Nephron (organoid): Measurements from ENCODE around the gene PTPRU.
A peak's percentile ranks its signal among the peaks of the same experiment; 100 is the strongest.

Source experiments
- H3K27ac Mint-ChIP-seq, 3 experiments: 2 replicates each; pipeline ENCODE4 v1.8.0; 2020; ENCODE audit warnings: mixed read lengths in 3 of 3, mild to moderate bottlenecking in 2 of 3, moderate library complexity in 1 of 3
- H3K27me3 Mint-ChIP-seq: 2 replicates; pipeline ENCODE4 v1.8.0; 2021; ENCODE audit warnings: low read depth, mild to moderate bottlenecking, moderate library complexity, mixed read lengths
- H3K36me3 Mint-ChIP-seq: 2 replicates; pipeline ENCODE4 v1.8.0; 2020; ENCODE audit warnings: low read depth, mixed read lengths
- H3K4me1 Mint-ChIP-seq: 2 replicates; pipeline ENCODE4 v1.8.0; 2020; ENCODE audit warnings: mixed read lengths
- H3K4me3 Mint-ChIP-seq, 3 experiments: 2 replicates each; pipeline ENCODE4 v1.8.0; 2020; ENCODE audit warnings: mild to moderate bottlenecking in 3 of 3, mixed read lengths in 3 of 3, moderate library complexity in 2 of 3
- H3K9me3 Mint-ChIP-seq: 2 replicates; pipeline ENCODE4 v1.8.0; 2020; ENCODE audit warnings: mixed read lengths
- TF ChIP-seq, protein P1 (sequence below), 3 experiments: fragments of 200-600 bp; sonication (generic); IDR thresholded peaks; one replicate each; pipeline ENCODE4 v1.5.0; 2021; ENCODE audit warnings: antibody characterized with exemption in 3 of 3; ENCODE audit not compliant: unreplicated experiment in 3 of 3

PTPRU gene

DNA sequence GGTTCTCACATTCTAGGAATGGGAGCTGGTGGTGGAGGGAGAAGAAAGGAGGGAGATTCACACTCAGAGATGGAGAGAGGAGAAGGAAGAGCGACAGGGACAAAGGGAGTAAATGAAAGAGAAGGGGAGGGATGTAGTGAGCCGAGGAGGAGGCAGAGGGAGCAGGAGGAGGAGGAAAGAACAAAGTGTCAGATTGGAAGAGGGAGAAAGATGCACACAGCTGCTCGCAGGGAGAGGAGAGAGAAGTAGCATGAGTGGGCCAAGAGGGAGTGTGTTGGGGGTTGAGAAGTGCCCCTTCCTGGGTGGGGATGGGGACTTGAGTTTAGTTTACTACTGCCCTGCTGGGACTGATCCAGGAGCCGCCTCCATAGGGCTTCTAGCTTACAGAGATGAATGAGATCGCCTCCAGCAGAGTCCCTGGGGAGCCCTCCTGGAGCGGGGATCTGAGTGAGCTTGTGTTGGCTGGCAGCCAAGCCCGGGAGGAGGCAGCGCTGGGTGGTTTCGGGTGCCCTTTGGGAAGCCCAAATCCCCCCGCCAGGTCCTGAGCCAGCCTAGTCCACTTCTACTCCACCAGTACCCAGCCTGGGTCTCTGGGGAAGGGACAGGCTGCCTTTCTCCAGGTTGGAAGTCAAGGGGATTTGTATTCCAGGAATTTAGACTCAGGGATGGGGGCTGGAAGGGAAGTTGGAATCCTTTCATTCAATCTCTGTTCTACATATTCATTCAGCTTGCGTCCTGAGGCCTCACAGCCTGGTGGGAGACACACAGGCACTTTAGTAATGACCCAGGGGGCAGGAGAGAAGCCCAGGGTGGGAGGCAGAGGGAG is 20.9 kb downstream of the PTPRU start:
- Mint-ChIP-seq H3K27me3 (peaks cover 8% of the 10 kb centered on the region), H3K27ac (peak overlapping the region in 2 of 3 experiments; percentile 49 to 52), H3K36me3 (no peaks in the 10 kb centered on the region), H3K4me1 (peaks cover 17% of the 10 kb centered on the region), H3K4me3 (peak overlapping the region; percentile 26 to 41 (median 40)), H3K9me3 (no peaks in the 10 kb centered on the region)
- TF ChIP-seq, protein P1, sequence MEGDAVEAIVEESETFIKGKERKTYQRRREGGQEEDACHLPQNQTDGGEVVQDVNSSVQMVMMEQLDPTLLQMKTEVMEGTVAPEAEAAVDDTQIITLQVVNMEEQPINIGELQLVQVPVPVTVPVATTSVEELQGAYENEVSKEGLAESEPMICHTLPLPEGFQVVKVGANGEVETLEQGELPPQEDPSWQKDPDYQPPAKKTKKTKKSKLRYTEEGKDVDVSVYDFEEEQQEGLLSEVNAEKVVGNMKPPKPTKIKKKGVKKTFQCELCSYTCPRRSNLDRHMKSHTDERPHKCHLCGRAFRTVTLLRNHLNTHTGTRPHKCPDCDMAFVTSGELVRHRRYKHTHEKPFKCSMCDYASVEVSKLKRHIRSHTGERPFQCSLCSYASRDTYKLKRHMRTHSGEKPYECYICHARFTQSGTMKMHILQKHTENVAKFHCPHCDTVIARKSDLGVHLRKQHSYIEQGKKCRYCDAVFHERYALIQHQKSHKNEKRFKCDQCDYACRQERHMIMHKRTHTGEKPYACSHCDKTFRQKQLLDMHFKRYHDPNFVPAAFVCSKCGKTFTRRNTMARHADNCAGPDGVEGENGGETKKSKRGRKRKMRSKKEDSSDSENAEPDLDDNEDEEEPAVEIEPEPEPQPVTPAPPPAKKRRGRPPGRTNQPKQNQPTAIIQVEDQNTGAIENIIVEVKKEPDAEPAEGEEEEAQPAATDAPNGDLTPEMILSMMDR (IDR thresholded peaks at IDR 0.05; ENCODE audit: unreplicated experiment in 3 of 3) = no peak

DNA sequence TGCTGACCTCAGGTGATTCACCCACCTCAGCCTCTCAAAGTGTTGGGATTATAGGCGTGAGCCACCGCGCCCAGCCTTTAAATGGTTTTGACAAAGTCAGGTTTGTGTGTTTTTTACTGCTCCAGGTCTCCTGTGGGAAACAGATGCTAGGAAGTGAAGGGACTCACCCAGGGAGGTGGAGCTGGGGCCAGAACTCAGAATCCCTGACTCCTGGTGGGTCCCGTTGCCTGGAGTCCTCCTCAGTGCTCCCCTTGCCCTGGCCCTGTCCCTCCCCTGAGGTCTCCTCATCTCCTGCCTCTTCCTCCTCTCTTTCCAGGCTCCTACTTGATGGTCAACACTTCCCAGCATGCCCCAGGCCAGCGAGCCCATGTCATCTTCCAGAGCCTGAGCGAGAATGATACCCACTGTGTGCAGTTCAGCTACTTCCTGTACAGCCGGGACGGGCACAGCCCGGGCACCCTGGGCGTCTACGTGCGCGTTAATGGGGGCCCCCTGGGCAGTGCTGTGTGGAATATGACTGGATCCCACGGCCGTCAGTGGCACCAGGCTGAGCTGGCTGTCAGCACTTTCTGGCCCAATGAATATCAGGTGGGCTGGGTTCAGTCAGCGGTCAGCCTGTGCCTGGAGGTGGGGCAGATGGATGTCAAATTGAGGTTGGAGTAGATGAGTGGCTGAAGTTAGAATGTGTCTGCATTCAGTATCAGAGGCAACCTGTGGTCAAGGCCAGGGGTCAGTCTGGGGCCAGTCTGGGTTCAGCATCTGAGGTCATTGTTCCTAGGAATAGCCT is 22.1 kb downstream of the PTPRU start:
- Mint-ChIP-seq H3K4me1 (peaks cover 17% of the 10 kb centered on the region), H3K27me3 (peaks cover 8% of the 10 kb centered on the region), H3K36me3 (no peaks in the 10 kb centered on the region), H3K4me3 (peak overlapping the region; percentile 43 to 74 (median 66)), H3K27ac (no peak overlapping the region), H3K9me3 (no peaks in the 10 kb centered on the region)
- TF ChIP-seq, protein P1 (IDR thresholded peaks at IDR 0.05; ENCODE audit: unreplicated experiment in 3 of 3) = no peak

DNA sequence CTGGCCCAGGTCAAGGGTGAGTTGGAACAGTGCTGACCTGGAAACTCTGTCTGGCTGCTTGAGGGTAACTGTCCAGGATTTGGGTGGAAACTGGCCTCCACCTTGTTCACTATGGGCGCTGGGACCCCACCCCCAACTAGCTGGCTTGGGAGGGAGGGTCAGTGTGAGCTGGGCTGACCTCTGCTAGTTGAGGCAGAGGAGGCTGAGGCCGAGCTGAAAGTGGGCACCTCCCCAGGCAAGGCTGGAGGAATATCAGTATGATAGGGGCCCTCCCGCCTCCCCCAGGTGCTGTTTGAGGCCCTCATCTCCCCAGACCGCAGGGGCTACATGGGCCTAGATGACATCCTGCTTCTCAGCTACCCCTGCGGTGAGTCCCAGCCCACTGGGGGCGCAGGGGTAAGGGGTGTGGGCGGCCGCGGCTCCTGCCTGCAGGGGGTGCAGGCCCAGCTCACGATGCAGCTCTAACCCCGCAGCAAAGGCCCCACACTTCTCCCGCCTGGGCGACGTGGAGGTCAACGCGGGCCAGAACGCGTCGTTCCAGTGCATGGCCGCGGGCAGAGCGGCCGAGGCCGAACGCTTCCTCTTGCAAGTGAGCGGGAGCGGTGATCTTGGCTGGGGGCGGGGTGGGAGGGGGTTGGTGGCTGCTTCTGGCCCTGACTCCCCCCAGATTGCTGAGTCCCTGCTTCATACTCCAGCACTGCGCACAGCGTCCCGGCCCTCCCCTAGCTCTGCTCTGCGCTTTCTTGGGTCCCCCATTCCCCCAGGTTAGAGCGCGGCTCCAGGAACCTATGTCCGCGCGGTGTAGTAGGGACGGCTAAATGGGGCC is 22.9 kb downstream of the PTPRU start:
- H3K36me3 Mint-ChIP-seq = peaks cover 4% of the 10 kb centered on the region
- peaks cover 3% of the 10 kb centered on the region for H3K9me3 Mint-ChIP-seq
- peaks cover 17% of the 10 kb centered on the region for H3K4me1 Mint-ChIP-seq
- peaks cover 8% of the 10 kb centered on the region for H3K27me3 Mint-ChIP-seq
- H3K27ac Mint-ChIP-seq = no peak overlapping the region
- peak overlapping the region in 2 of 3 experiments; percentile 74 to 82 for H3K4me3 Mint-ChIP-seq
- TF ChIP-seq, protein P1 (IDR thresholded peaks at IDR 0.05; ENCODE audit: unreplicated experiment in 3 of 3) = no peak

DNA sequence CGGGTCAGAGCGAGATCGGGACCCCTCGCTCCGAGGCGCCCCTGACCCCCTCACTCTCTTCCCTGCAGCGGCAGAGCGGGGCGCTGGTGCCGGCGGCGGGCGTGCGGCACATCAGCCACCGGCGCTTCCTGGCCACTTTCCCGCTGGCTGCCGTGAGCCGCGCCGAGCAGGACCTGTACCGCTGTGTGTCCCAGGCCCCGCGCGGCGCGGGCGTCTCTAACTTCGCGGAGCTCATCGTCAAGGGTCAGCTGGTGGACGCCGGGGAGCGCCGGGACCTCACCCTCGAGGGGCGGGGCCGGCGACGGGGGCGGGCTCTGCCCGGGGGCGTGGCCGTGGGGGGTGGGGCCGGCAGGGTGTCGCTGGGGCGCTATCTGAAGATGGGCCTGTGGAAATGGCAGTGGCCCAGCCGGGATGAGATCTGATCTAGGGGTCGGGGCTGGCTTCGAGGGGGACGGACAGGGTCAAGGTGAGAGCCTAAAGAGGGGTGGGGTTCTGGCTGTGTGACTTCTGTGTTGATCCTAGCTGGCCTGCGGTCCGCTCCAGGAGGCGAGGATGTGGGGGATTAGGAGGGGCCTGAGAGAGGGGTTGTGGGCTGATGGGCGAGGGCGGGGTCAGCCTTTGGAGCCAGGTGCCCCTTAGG is 23.6 kb downstream of the PTPRU start:
- Mint-ChIP-seq H3K4me1 (peaks cover 17% of the 10 kb centered on the region), H3K4me3 (peak overlapping the region; percentile 81 to 82 (median 82)), H3K36me3 (peaks cover 7% of the 10 kb centered on the region), H3K27ac (no peak overlapping the region), H3K27me3 (peaks cover 8% of the 10 kb centered on the region), H3K9me3 (peaks cover 6% of the 10 kb centered on the region)
- TF ChIP-seq, protein P1 (IDR thresholded peaks at IDR 0.05; ENCODE audit: unreplicated experiment in 3 of 3) = no peak

DNA sequence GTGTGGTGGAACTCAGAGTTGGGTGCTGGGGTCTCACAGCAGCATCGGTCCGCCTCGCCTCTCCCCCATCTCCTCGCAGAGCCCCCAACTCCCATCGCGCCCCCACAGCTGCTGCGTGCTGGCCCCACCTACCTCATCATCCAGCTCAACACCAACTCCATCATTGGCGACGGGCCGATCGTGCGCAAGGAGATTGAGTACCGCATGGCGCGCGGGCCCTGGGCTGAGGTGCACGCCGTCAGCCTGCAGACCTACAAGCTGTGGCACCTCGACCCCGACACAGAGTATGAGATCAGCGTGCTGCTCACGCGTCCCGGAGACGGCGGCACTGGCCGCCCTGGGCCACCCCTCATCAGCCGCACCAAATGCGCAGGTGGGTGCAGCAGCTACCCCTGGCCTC is 24.2 kb downstream of the PTPRU start:
- TF ChIP-seq, protein P1 (IDR thresholded peaks at IDR 0.05; ENCODE audit: unreplicated experiment in 3 of 3) = no peak
- Mint-ChIP-seq H3K27me3 (peaks cover 8% of the 10 kb centered on the region), H3K9me3 (peaks cover 6% of the 10 kb centered on the region), H3K27ac (no peak overlapping the region), H3K36me3 (peaks cover 11% of the 10 kb centered on the region), H3K4me1 (peaks cover 17% of the 10 kb centered on the region), H3K4me3 (peak overlapping the region; percentile 81 to 82 (median 82))
